Stimulated activated naive B cell treated with anti-CD40 and anti-IgM and Interleukin-4, amounts not matched to agents 10 μg/mL and 1 μg/mL and 100 μg/mL, for 72 hours (primary cell): Measurements from ENCODE around the gene CRYGS.
"Not testable (repeated sequence)": the region's sequence is repeated elsewhere in the genome, so short reads cannot be mapped to it uniquely, and the experiment has no call there.

ENCODE experiments used
- ATAC-seq, 2 donors: fragments of 150-1000 bp; cut with Tn5 transposase; replicated peaks; 2 replicates each; pipeline ENCODE4 v1.10.0; 2021; ENCODE audit warnings: moderate library complexity in 1 of 2
- DNase-seq: peaks from one replicate; pipeline ENCODE4 v3.0.0; 2021
- H3K27ac Mint-ChIP-seq: one replicate; pipeline ENCODE4 v1.8.0; 2022; ENCODE audit warnings: mild to moderate bottlenecking, mixed read lengths
- H3K27me3 Mint-ChIP-seq, 2 donors: one replicate each; pipeline ENCODE4 v1.8.0; 2022; ENCODE audit warnings: mixed read lengths in 2 of 2
- H3K36me3 Mint-ChIP-seq, 2 donors: one replicate each; pipeline ENCODE4 v1.8.0; 2022; ENCODE audit warnings: mixed read lengths in 2 of 2, mild to moderate bottlenecking in 1 of 2
- H3K4me1 Mint-ChIP-seq, 2 donors: one replicate each; pipeline ENCODE4 v1.8.0; 2022; ENCODE audit warnings: mixed read lengths in 2 of 2, mild to moderate bottlenecking in 1 of 2
- H3K4me3 Mint-ChIP-seq, 2 donors: one replicate each; pipeline ENCODE4 v1.8.0; 2022; ENCODE audit warnings: mild to moderate bottlenecking in 2 of 2, mixed read lengths in 2 of 2, moderate library complexity in 1 of 2
- H3K9me3 Mint-ChIP-seq, 2 donors: one replicate each; pipeline ENCODE4 v1.8.0; 2022; ENCODE audit warnings: mixed read lengths in 2 of 2, mild to moderate bottlenecking in 1 of 2

The CRYGS gene

DNA sequence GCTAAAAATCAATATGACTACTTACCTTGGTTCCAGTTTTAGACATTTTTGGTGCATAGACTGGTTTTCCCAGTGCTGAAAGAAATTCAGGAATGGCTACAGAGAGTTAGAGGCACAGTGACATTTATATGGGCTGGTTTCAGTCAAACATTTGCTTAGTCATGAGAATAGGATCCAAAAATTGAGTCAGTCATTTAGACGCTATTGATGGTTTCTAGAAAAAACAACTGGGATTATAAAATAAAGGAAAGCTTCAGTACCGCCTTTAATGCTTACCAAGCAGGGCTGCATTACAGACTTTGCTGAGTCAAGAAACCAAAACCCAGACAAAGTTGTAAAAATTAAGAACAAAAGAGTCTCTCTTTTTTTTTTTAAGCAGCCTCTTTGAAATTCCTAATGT lies at the start of gene CRYGS:
Gene CRYGS, minus strand, starts transcription at position 100 of the 400 bp plus-strand sequence. Its CDS starts 54 bp downstream, at position 46.
- no peak within 1 kb of the TSS for H3K4me3 Mint-ChIP-seq

DNA sequence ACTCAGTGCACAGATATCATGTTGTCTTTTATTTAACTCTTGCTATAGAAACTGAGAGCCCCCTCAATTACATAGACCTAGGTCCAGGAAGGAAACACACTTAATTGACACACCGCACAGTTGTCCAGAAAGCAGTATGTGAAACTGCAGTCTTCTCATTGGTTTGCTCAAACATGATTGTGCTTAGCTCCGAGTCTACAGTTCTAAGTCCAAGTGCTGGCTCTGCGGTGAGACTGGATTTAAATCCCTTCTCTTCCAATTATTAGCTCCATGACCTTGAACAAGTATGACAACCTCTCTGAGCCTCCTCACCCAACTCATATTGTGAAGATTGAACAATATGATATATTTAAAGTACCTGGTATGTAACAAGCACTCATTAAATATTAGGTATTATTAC lies 49.7 kb upstream of the CRYGS start:
- no peaks in the 10 kb centered on the region for H3K36me3 Mint-ChIP-seq
- H3K4me3 Mint-ChIP-seq, result no peak overlapping the region
- no peaks in the 10 kb centered on the region for H3K4me1 Mint-ChIP-seq
- no peaks in the 10 kb centered on the region for H3K9me3 Mint-ChIP-seq
- ATAC-seq (no peak), DNase-seq (no peak)
- H3K27me3 Mint-ChIP-seq, result peaks cover 8 to 11% of the 10 kb centered on the region in 2 donors
- no peak overlapping the region for H3K27ac Mint-ChIP-seq

More for the DNA sequence above, at the start of gene CRYGS:
- DNase-seq (no peak), ATAC-seq (no peak)
- Mint-ChIP-seq H3K27me3 (no peaks in the 10 kb centered on the region), H3K4me1 (peaks cover 13 to 16% of the 10 kb centered on the region in 2 donors), H3K27ac (no peak within 1 kb of the TSS), H3K9me3 (no peaks in the 10 kb centered on the region), H3K36me3 (peaks cover 19 to 20% of the 10 kb centered on the region in 2 donors)

DNA sequence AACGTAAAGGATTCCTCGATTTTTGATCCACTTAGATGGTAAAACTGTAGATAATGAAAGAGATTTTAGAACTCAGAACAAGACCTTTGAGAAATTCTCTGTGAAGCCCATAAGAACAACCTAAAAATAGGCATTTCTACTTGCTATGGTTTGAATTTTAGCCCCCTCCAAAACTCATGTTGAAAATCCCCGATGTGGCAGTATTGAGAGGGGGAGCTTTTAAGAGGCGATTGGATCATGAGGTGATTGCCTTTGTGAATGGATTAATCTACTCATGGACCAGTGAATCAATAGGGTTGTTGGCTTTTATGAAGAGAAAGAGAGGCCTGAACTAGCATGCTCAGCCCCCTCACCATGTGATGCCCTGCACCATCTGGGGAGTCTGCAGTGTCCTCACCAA lies 48.5 kb upstream of the CRYGS start:
- no peaks in the 10 kb centered on the region for H3K4me1 Mint-ChIP-seq
- H3K36me3 Mint-ChIP-seq, result no peaks in the 10 kb centered on the region
- H3K27me3 Mint-ChIP-seq, result peaks cover 5 to 8% of the 10 kb centered on the region in 2 donors
- ATAC-seq (no peak), DNase-seq (no peak)
- no peak overlapping the region for H3K27ac Mint-ChIP-seq
- H3K4me3 Mint-ChIP-seq, result no peak overlapping the region
- no peaks in the 10 kb centered on the region for H3K9me3 Mint-ChIP-seq

DNA sequence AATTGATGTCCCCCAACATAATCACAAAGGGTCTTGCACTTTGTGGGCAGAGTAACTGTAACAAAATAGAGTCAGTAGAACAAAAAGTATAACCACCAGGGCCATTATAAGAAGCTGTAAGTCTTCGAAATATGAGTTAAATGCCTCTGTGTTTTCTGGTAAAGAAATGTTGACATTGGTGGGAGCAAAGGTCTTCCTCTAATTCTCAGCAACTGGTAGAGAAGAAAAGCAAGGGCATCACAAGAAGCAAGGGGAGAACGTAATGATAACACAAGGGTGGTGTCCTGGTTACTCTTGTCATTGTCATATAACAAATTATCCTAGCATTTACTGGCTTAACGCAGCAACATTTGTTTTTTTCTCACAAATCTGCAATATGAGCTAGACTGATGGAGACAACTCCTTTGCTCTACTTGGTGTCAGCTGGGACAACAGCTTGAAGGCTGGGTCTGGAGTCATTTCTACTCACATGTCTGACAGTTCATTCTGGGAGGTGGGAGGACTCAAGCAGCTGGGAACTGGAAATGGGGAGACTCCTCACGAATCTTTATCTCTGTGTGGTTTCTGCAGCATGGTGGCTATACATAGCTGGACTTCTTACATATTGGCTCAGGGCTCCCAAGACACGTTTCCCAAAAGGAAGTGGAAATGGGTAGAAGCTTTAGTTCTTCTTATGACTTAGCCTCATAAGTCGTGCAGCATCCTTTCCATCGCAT lies 46.6 kb upstream of the CRYGS start:
- H3K9me3 Mint-ChIP-seq, result no peaks in the 10 kb centered on the region
- no peak for DNase-seq
- H3K36me3 Mint-ChIP-seq, result peaks cover 7 to 9% of the 10 kb centered on the region in 2 donors
- no peak overlapping the region for H3K4me3 Mint-ChIP-seq
- H3K27ac Mint-ChIP-seq, result no peak overlapping the region
- H3K4me1 Mint-ChIP-seq, result no peaks in the 10 kb centered on the region
- no peaks in the 10 kb centered on the region for H3K27me3 Mint-ChIP-seq
- no peak for ATAC-seq

DNA sequence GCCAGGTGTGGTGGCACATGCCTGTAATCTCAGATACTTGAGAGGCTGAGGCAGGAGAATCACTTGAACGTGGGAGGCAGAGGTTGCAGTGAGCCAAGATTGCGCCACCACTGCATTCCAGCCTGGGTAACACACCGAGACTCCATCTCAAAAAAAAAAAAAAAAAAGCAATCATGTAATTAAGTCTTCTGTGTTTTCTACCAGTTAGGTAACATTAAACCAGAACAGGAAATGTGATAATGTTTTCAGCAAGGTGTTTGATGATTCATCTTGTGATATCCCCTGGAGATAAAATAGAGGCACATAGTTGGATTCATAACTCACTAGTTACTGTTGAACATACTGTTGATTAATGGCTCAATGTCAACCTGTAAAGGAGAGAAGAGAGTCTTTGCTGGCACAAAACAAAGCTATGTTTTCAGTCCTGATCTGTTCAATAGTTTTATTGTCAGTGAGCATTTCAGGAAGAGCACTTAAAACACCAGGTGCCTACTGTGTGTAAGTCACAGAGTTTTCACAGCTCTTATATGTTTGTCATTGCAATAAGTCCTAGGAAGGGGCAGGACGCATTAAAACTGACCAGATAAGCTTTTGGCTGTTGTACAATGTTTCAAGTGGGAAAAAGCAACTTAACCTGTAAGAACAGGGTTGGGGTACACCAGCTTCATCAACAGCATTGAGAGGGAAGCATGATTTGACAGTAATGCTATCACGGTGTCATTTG lies 45.8 kb upstream of the CRYGS start:
- Mint-ChIP-seq H3K36me3 (peaks cover 10 to 11% of the 10 kb centered on the region in 2 donors), H3K4me1 (no peaks in the 10 kb centered on the region), H3K27ac (no peak overlapping the region), H3K4me3 (no peak overlapping the region), H3K9me3 (no peaks in the 10 kb centered on the region), H3K27me3 (no peaks in the 10 kb centered on the region)
- DNase-seq (no peak), ATAC-seq (no peak)

DNA sequence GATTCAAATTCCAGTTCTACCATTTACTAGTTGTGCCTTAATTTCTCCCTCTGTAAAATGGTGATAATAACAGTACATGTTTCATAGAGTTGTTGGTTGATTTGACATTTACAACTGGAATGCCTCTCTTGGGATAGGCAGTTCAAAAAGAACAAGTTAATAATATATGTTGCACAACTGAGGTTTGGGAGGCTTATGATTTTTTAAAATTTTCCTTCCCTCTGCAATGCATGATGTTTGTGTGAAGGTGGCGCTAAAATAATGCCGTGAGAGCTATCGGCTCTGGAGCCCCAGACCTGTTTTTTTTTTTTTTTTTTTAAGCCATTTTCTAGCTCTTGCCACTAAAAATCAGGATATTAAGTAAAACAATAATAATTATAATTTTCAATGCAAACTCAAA lies 44.9 kb upstream of the CRYGS start:
- Mint-ChIP-seq H3K36me3 (peaks cover 16 to 19% of the 10 kb centered on the region in 2 donors), H3K27me3 (no peaks in the 10 kb centered on the region), H3K4me1 (no peaks in the 10 kb centered on the region), H3K9me3 (no peaks in the 10 kb centered on the region), H3K4me3 (no peak overlapping the region), H3K27ac (no peak overlapping the region)
- ATAC-seq (no peak), DNase-seq (no peak)

DNA sequence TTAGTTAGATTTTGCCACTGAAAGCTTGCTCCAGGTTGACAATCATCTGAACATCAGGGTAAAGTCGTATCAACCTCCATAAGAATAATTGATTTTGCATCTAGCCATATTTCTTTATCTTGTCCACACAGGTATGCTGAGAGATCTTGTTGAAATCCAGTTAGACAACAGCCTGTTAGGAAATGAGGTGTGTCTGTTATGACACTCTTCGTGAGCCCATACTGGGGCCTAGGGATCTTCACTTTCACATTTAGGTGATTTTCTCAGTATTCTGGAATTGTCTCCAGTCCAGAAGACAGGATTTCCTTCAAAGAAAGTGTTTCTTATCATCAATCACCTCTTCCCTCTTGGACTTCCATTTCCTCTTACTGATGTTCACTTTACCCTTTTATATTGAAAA lies 44.5 kb upstream of the CRYGS start:
- ATAC-seq (no peak), DNase-seq (no peak)
- peaks cover 18 to 22% of the 10 kb centered on the region in 2 donors for H3K36me3 Mint-ChIP-seq
- H3K9me3 Mint-ChIP-seq, result no peaks in the 10 kb centered on the region
- no peaks in the 10 kb centered on the region for H3K4me1 Mint-ChIP-seq
- H3K27me3 Mint-ChIP-seq, result no peaks in the 10 kb centered on the region
- no peak overlapping the region for H3K27ac Mint-ChIP-seq
- H3K4me3 Mint-ChIP-seq, result no peak overlapping the region

DNA sequence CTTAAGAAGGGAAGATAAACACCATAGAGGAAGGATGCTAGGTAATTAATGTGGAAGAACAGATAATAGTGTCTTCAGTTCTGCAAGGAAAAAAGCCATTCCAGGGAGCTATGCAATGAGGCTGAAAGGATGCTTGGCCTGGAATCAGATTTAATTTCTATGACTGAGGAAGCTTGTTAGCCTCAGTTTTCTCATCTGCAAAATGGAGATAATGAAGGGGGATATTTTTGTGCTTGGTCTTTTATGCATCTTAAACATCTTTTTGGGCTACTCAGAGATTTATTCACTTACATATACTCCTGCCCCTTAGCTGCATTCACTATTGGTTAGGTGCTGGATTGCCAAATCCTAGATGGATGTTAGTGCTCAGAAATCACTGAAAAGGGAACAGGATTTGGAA lies 43.0 kb upstream of the CRYGS start:
- ATAC-seq (no peak), DNase-seq (no peak)
- peaks cover 21 to 31% of the 10 kb centered on the region in 2 donors for H3K36me3 Mint-ChIP-seq
- H3K4me3 Mint-ChIP-seq, result no peak overlapping the region
- no peaks in the 10 kb centered on the region for H3K27me3 Mint-ChIP-seq
- H3K9me3 Mint-ChIP-seq, result no peaks in the 10 kb centered on the region
- no peak overlapping the region for H3K27ac Mint-ChIP-seq
- H3K4me1 Mint-ChIP-seq, result no peaks in the 10 kb centered on the region

DNA sequence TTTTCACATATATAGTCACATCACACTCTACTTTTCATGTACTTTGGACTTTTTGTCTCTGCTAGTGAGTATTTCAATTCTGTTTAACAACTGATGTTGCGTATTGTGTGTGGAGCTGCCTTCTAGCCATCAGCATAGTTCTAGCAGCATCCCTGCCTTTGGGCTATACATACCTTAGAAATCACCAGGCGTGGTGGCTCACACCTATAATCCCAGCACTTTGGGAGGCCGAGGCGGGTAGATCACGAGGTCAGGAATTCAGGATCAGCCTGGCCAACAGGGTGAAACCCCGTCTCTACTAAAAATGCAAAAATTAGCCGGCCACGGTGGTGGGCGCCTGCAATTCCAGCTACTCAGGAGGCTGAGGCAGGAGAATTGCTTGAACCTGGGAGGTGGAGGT lies 42.1 kb upstream of the CRYGS start:
- H3K27ac Mint-ChIP-seq, H3K4me1 Mint-ChIP-seq, H3K4me3 Mint-ChIP-seq, H3K9me3 Mint-ChIP-seq, H3K27me3 Mint-ChIP-seq, DNase-seq, ATAC-seq: not testable (repeated sequence)
- peaks cover 27 to 41% of the 10 kb centered on the region in 2 donors for H3K36me3 Mint-ChIP-seq

DNA sequence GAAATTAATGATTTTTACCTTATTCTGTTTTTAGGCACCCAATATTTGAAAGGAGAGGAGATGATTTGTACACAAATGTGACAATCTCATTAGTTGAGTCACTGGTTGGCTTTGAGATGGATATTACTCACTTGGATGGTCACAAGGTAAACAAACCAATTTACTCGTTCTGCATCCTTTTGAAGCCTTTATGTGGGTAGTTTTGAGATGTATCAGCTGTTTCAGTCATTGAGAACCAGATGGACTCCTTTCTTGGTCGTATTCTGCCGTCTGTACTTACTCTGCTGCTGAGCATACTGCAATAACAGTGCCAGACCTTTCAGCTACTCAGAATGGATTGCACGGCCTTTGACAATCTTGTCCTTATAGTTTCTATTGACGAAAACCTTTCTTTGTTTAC lies 39.7 kb upstream of the CRYGS start:
- no peaks in the 10 kb centered on the region for H3K27me3 Mint-ChIP-seq
- peaks cover 36 to 58% of the 10 kb centered on the region in 2 donors for H3K36me3 Mint-ChIP-seq
- H3K27ac Mint-ChIP-seq, result no peak overlapping the region
- H3K4me3 Mint-ChIP-seq, result no peak overlapping the region
- no peak for ATAC-seq
- no peaks in the 10 kb centered on the region for H3K4me1 Mint-ChIP-seq
- H3K9me3 Mint-ChIP-seq, result no peaks in the 10 kb centered on the region
- no peak for DNase-seq

DNA sequence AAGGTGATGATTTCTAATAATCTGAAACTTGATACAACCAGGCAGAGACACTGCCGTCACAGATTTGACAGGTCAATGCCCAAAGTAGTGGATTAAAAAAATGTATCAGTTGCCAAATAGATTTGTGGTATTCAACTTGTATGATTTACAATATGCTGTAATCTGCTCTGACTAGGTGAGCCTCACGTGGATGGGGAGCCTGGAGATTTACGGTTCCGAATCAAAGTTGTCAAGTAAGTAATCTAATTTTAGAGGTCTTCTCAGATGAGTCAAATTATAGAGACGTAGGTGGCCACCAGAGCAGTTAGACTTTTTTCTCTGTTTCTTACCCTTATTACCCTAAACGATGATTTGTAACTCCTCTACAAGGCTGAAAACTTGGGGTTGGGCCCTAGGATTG lies 38.4 kb upstream of the CRYGS start:
- ATAC-seq (no peak), DNase-seq (no peak)
- H3K4me3 Mint-ChIP-seq, result no peak overlapping the region
- H3K36me3 Mint-ChIP-seq, result peaks cover 41 to 63% of the 10 kb centered on the region in 2 donors
- peaks cover 0 to 1% of the 10 kb centered on the region in 2 donors for H3K4me1 Mint-ChIP-seq
- H3K27ac Mint-ChIP-seq, result no peak overlapping the region
- H3K27me3 Mint-ChIP-seq, result no peaks in the 10 kb centered on the region
- H3K9me3 Mint-ChIP-seq, result no peaks in the 10 kb centered on the region

DNA sequence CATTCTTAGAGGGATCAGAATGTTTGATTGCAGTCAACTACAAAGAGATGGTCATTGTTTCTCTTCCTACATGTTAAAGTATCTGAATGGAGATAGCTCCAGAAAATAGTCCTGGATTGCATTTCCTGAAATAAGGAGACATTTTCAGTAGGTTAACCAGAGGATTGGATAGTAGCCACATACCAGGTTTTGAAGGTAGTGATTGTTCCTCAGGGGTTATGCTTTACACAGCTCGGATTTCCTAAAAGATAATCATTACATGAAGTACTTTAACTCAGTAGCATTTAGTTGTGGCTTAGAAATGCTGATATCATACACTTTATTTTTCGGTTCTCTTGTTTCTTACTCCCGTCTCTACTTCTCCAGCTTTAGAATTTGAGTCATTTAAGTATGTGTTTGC lies 36.6 kb upstream of the CRYGS start:
- Mint-ChIP-seq H3K4me1 (peaks cover 0 to 1% of the 10 kb centered on the region in 2 donors), H3K36me3 (peaks cover 37 to 56% of the 10 kb centered on the region in 2 donors), H3K27me3 (no peaks in the 10 kb centered on the region), H3K27ac (no peak overlapping the region), H3K4me3 (no peak overlapping the region), H3K9me3 (no peaks in the 10 kb centered on the region)
- ATAC-seq (no peak), DNase-seq (no peak)

DNA sequence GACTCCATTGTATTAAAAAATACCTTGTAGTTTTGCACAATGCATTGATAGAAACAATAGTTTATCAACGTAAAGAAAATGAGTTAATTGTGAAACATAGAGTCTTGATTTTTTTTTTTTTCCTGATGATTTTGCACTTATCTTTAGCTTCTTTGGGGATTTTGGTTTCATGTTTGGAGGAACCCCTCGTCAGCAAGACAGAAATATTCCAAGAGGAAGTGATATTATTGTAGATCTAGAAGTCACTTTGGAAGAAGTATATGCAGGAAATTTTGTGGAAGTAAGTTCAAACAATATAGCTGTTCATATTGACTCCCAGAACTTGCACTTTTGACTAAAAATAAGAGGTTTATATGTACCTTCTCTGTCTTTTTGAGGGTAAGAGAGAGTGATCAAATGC lies 33.3 kb upstream of the CRYGS start:
- Mint-ChIP-seq H3K4me1 (peaks cover 4 to 9% of the 10 kb centered on the region in 2 donors), H3K27me3 (no peaks in the 10 kb centered on the region), H3K4me3 (no peak overlapping the region), H3K27ac (no peak overlapping the region), H3K36me3 (peaks cover 26 to 46% of the 10 kb centered on the region in 2 donors), H3K9me3 (no peaks in the 10 kb centered on the region)
- no peak for ATAC-seq
- DNase-seq, result no peak

DNA sequence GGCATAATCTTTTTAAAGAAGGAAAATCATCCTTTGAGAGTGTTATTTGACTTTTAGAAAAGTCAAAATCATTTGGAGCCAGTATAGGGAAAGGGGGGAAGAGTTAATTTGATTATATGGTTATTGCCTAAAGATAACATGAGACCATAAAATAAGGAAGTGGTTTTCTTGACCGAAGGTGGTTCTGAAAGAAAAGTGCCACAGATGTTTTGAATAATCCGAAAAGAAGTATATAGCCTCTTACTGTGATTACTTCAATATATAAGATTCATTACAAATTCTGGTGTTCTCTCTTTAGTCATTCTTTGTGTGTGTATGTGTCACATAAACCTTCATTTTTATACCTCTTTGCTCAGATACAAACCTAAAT lies 27.4 kb upstream of the CRYGS start:
- ATAC-seq (no peak), DNase-seq (no peak)
- Mint-ChIP-seq H3K9me3 (no peaks in the 10 kb centered on the region), H3K27me3 (no peaks in the 10 kb centered on the region), H3K27ac (peak overlapping the region; percentile 99), H3K36me3 (peaks cover 10 to 17% of the 10 kb centered on the region in 2 donors), H3K4me1 (peaks cover 17 to 36% of the 10 kb centered on the region in 2 donors), H3K4me3 (peak overlapping the region; percentile 97 to 99)
